ENCODE data around the gene CDCA8.

DNA sequence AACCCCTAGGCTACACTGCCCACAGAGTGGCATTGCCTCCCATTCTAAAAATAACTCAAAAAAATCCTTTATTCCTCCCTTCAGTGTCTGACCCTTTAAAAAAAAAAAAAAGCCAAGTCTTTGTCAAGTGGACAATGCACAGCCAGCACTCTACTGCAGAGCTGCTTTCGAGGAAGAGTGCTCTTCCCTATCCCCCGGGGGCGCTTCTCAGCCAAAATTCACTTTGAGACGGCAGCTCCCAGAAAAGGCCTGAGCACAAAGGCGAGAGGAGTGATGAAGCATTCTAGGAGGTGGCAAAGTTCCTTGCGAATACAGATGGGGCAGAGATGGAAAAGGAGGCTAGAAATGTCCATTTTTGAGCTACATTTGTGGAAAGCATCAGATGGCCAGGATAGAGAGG, 49.3 kb downstream of the CDCA8 start:
- TF ChIP-seq CTCF (IDR thresholded peaks at IDR 0.05; ENCODE audit: low read depth, low read length) (no peak), EZH2phosphoT487 (IDR thresholded peaks at IDR 0.05; ENCODE audit: low read depth) (no peak)

All from OCI-LY3 (cell line).